KMS-11 (cell line): ENCODE data around the gene MTNR1B.

Source experiments
- H2AFZ ChIP-seq: fragments of 200-600 bp; sonication (generic); 2 replicates; pipeline ENCODE4 v1.6.1; 2016; ENCODE audit warnings: antibody characterized with exemption, mixed run types, low read depth
- H3K27ac ChIP-seq: fragments of 200-600 bp; sonication (generic); 2 replicates; pipeline ENCODE4 v1.6.1; 2016; ENCODE audit warnings: mild to moderate bottlenecking, mixed run types
- H3K27me3 ChIP-seq: fragments of 200-600 bp; sonication (generic); 2 replicates; pipeline ENCODE4 v1.6.1; 2017; ENCODE audit warnings: mild to moderate bottlenecking, low read depth, mixed run types, moderate library complexity; ENCODE audit not compliant: insufficient read depth
- H3K36me3 ChIP-seq: fragments of 200-600 bp; sonication (generic); 2 replicates; pipeline ENCODE4 v1.6.1; 2017; ENCODE audit warnings: mild to moderate bottlenecking, mixed run types; ENCODE audit not compliant: insufficient read depth
- H3K4me1 ChIP-seq: fragments of 200-600 bp; sonication (generic); 2 replicates; pipeline ENCODE4 v1.6.1; 2016; ENCODE audit warnings: mild to moderate bottlenecking, low read depth, mixed run types; ENCODE audit not compliant: poor library complexity, severe bottlenecking
- H3K4me2 ChIP-seq: fragments of 200-600 bp; sonication (generic); 2 replicates; pipeline ENCODE4 v1.7.0; 2016; ENCODE audit warnings: mild to moderate bottlenecking, mixed run types
- H3K4me3 ChIP-seq: fragments of 200-600 bp; sonication (generic); IDR thresholded peaks from 2 replicates; pipeline ENCODE4 v1.6.1; 2017; ENCODE audit warnings: low read depth, low read length, mixed read lengths; ENCODE audit not compliant: insufficient read depth
- H3K79me2 ChIP-seq: fragments of 200-600 bp; sonication (generic); 2 replicates; pipeline ENCODE4 v1.6.1; 2016; ENCODE audit warnings: low read depth, mixed run types; ENCODE audit not compliant: insufficient read depth
- H3K9ac ChIP-seq: fragments of 200-600 bp; sonication (generic); 2 replicates; pipeline ENCODE4 v1.6.1; 2016; ENCODE audit warnings: mild to moderate bottlenecking, mixed run types
- H4K20me1 ChIP-seq: fragments of 200-600 bp; sonication (generic); 2 replicates; pipeline ENCODE4 v1.6.1; 2016; ENCODE audit warnings: mild to moderate bottlenecking, mixed run types; ENCODE audit not compliant: insufficient read depth
- TF ChIP-seq, protein P1 (sequence below): fragments of 200-600 bp; sonication (generic); conservative IDR thresholded peaks from 2 replicates; pipeline ENCODE4 v1.6.1; 2017; ENCODE audit warnings: low read depth, mild to moderate bottlenecking, antibody characterized with exemption, low read length, moderate library complexity, mixed read lengths

The MTNR1B gene

GRCh38 chr11:92980312-92980711, 10.9 kb downstream of the MTNR1B start:
- H3K4me1 ChIP-seq: no peaks in the 10 kb centered on the region
- H3K79me2 ChIP-seq: no peaks in the 10 kb centered on the region
- H4K20me1 ChIP-seq: no peaks in the 10 kb centered on the region
- no peaks in the 10 kb centered on the region for H3K36me3 ChIP-seq
- H3K9ac ChIP-seq: no peak overlapping the region
- no peaks in the 10 kb centered on the region for H3K27me3 ChIP-seq
- no peak overlapping the region for H3K4me3 ChIP-seq
- no peak overlapping the region for H3K4me2 ChIP-seq
- TF ChIP-seq, protein P1, sequence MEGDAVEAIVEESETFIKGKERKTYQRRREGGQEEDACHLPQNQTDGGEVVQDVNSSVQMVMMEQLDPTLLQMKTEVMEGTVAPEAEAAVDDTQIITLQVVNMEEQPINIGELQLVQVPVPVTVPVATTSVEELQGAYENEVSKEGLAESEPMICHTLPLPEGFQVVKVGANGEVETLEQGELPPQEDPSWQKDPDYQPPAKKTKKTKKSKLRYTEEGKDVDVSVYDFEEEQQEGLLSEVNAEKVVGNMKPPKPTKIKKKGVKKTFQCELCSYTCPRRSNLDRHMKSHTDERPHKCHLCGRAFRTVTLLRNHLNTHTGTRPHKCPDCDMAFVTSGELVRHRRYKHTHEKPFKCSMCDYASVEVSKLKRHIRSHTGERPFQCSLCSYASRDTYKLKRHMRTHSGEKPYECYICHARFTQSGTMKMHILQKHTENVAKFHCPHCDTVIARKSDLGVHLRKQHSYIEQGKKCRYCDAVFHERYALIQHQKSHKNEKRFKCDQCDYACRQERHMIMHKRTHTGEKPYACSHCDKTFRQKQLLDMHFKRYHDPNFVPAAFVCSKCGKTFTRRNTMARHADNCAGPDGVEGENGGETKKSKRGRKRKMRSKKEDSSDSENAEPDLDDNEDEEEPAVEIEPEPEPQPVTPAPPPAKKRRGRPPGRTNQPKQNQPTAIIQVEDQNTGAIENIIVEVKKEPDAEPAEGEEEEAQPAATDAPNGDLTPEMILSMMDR: no peak
- no peak overlapping the region for H3K27ac ChIP-seq
- H2AFZ ChIP-seq: no peak overlapping the region

- TF ChIP-seq, protein P1: no peak
- Histone ChIP-seq H3K4me1 (no peaks in the 10 kb centered on the region), H3K36me3 (no peaks in the 10 kb centered on the region), H4K20me1 (no peaks in the 10 kb centered on the region), H3K27ac (no peak overlapping the region), H3K79me2 (no peaks in the 10 kb centered on the region), H3K9ac (no peak overlapping the region), H2AFZ (no peak overlapping the region), H3K4me2 (no peak overlapping the region), H3K4me3 (no peak overlapping the region), H3K27me3 (no peaks in the 10 kb centered on the region)
These were observed 12.1 kb downstream of the MTNR1B start for GRCh38 chr11:92981508-92982043.

DNA sequence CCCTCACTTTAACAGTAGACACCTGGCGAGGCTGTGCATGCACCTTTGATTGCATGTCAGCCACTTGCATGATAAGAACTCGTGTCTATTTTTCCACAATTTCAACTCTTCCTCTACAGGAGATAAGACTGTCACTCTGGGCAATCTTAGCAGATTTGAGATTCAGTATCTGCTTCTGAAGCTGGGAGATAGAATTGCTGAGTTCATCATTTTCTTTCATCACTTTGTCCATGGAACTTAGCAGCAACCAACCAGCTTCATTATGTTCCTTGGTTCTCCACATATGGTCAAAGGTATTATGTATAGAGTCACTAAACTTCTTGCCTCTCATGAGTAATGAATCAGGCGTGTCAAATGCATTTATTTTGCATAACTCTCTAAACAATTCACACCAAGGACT, 17.1 kb downstream of the MTNR1B start:
- H3K79me2 ChIP-seq: no peaks in the 10 kb centered on the region
- H3K4me1 ChIP-seq: no peaks in the 10 kb centered on the region
- no peaks in the 10 kb centered on the region for H3K27me3 ChIP-seq
- no peak overlapping the region for H3K27ac ChIP-seq
- no peaks in the 10 kb centered on the region for H4K20me1 ChIP-seq
- no peak overlapping the region for H3K4me3 ChIP-seq
- no peak overlapping the region for H3K4me2 ChIP-seq
- H2AFZ ChIP-seq: no peak overlapping the region
- no peak overlapping the region for H3K9ac ChIP-seq
- H3K36me3 ChIP-seq: no peaks in the 10 kb centered on the region
- TF ChIP-seq, protein P1: no peak

GRCh38 chr11:92993004-92993403, 23.6 kb downstream of the MTNR1B start:
- Histone ChIP-seq H3K9ac (no peak overlapping the region), H4K20me1 (no peaks in the 10 kb centered on the region), H3K27me3 (no peaks in the 10 kb centered on the region), H3K4me1 (no peaks in the 10 kb centered on the region), H3K4me2 (no peak overlapping the region), H3K4me3 (no peak overlapping the region), H2AFZ (no peak overlapping the region), H3K36me3 (no peaks in the 10 kb centered on the region), H3K79me2 (no peaks in the 10 kb centered on the region), H3K27ac (no peak overlapping the region)
- TF ChIP-seq, protein P1: no peak
